Muscle layer of duodenum (tissue), 2 donors: ENCODE results near the gene SLC38A4.

Experiments
- H3K27ac ChIP-seq: one replicate; pipeline ENCODE4 v1.7.0; 2013; ENCODE audit warnings: mild to moderate bottlenecking, low read length
- H3K27me3 ChIP-seq: one replicate; pipeline ENCODE4 v1.7.0; 2013; ENCODE audit warnings: low read depth, mild to moderate bottlenecking, control low read depth, low read length
- H3K36me3 ChIP-seq, 2 donors: one replicate each; pipeline ENCODE4 v1.7.0; 2013; ENCODE audit warnings: low read length in 2 of 2, control low read depth in 1 of 2, mild to moderate bottlenecking in 1 of 2; ENCODE audit not compliant: insufficient read depth in 2 of 2, control insufficient read depth in 1 of 2
- H3K4me1 ChIP-seq, 2 donors: one replicate each; pipeline ENCODE4 v1.7.0; 2013; ENCODE audit warnings: low read length in 2 of 2, mild to moderate bottlenecking in 2 of 2, control low read depth in 1 of 2, moderate library complexity in 1 of 2; ENCODE audit not compliant: insufficient read depth in 2 of 2, control insufficient read depth in 1 of 2
- H3K4me3 ChIP-seq, 2 donors: one replicate each; pipeline ENCODE4 v1.7.0; 2013; ENCODE audit warnings: low read length in 2 of 2, low read depth in 1 of 2, mild to moderate bottlenecking in 1 of 2
- H3K9me3 ChIP-seq, 2 donors: one replicate each; pipeline ENCODE4 v1.7.0; 2013; ENCODE audit warnings: low read length in 2 of 2, control low read depth in 1 of 2, mild to moderate bottlenecking in 1 of 2; ENCODE audit not compliant: control insufficient read depth in 1 of 2
- donor health status: healthy.

Gene SLC38A4

GRCh38 chr12:46792925-46793324 lies 32.9 kb downstream of the SLC38A4 start:
- H3K27me3 ChIP-seq, result no peaks in the 10 kb centered on the region
- no peaks in the 10 kb centered on the region for H3K4me1 ChIP-seq
- no peaks in the 10 kb centered on the region for H3K36me3 ChIP-seq
- no peak overlapping the region for H3K4me3 ChIP-seq
- H3K27ac ChIP-seq, result no peak overlapping the region
- H3K9me3 ChIP-seq, result no peaks in the 10 kb centered on the region

DNA sequence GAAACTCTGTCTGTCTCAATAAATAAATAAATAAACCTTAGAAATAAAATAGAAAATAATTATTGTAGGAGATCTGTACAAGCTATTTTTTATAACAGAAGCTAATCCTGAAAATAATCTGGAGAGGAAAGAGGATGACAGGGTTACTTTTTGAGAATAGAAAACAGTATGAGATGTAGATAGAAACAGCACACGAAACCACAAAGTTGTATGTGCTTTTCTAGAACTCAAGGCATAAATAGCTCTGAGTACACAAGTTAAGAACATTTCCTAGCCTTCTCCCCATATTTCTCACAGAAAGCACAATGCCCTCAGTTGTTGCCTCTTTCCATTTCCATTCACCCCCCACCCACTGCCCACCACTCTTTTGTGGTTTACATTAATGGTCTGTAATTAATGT lies 35.7 kb downstream of the SLC38A4 start:
- Histone ChIP-seq H3K27ac (no peak overlapping the region), H3K4me3 (no peak overlapping the region), H3K27me3 (no peaks in the 10 kb centered on the region), H3K4me1 (no peaks in the 10 kb centered on the region), H3K36me3 (no peaks in the 10 kb centered on the region), H3K9me3 (no peaks in the 10 kb centered on the region)

GRCh38 chr12:46788072-46788887 lies 37.5 kb downstream of the SLC38A4 start:
- no peaks in the 10 kb centered on the region for H3K36me3 ChIP-seq
- no peaks in the 10 kb centered on the region for H3K9me3 ChIP-seq
- H3K4me1 ChIP-seq, result no peaks in the 10 kb centered on the region
- H3K27me3 ChIP-seq, result no peaks in the 10 kb centered on the region
- H3K27ac ChIP-seq, result no peak overlapping the region
- no peak overlapping the region for H3K4me3 ChIP-seq

DNA sequence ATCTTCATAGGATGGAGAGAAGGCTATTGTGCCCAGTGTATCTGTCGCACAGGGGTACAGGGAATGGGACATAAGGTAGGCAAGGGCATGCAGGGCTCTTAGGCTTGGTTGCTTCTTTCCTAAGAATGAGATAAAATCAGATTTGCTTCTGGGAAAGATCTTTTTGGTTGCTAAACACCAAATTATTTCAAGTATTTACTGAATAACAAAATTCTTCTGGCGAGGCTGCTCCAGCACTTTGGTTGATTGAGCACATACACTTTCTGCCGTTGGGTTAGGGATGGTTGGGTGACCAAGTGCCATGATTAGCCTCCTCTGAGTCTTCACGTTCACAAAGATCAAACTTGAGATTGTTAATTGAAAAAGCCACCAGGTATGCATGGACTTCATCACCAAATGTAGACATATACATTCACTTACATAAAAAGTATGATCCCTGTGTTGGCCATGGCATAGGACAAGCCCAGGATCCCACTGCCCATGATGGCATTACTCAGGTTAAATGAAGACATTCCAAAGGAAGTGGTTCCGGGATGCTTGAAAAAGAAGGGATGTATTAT lies 38.2 kb downstream of the SLC38A4 start:
- no peaks in the 10 kb centered on the region for H3K4me1 ChIP-seq
- no peaks in the 10 kb centered on the region for H3K27me3 ChIP-seq
- no peaks in the 10 kb centered on the region for H3K9me3 ChIP-seq
- no peak overlapping the region for H3K27ac ChIP-seq
- no peak overlapping the region for H3K4me3 ChIP-seq
- H3K36me3 ChIP-seq, result no peaks in the 10 kb centered on the region

GRCh38 chr12:46786774-46787173 lies 39.0 kb downstream of the SLC38A4 start:
- Histone ChIP-seq H3K4me3 (no peak overlapping the region), H3K27me3 (no peaks in the 10 kb centered on the region), H3K27ac (no peak overlapping the region), H3K4me1 (no peaks in the 10 kb centered on the region), H3K36me3 (no peaks in the 10 kb centered on the region), H3K9me3 (no peaks in the 10 kb centered on the region)

DNA sequence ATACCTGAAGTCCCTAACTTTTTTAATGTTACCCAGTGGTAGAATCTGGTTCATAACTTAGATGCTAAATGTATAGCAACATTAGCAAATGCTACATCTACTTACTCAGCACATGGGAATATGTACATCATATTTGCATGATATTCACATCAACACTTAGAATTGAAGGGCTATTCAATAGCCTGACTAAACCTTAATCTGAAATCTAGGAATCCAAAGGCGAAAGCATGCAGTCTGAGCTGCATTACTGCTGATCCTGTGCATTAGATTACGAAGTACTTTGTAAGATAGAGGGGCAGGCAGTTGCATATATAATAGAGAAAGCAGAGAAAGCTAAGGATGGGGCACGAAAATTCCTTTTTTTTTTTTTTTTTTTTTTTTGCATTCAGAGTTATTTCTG lies 40.4 kb downstream of the SLC38A4 start:
- no peak overlapping the region for H3K27ac ChIP-seq
- H3K4me1 ChIP-seq, result no peaks in the 10 kb centered on the region
- H3K36me3 ChIP-seq, result no peaks in the 10 kb centered on the region
- H3K9me3 ChIP-seq, result no peaks in the 10 kb centered on the region
- H3K4me3 ChIP-seq, result no peak overlapping the region
- H3K27me3 ChIP-seq, result no peaks in the 10 kb centered on the region

- Histone ChIP-seq H3K4me3 (no peak overlapping the region), H3K36me3 (no peaks in the 10 kb centered on the region), H3K27ac (no peak overlapping the region), H3K27me3 (no peaks in the 10 kb centered on the region), H3K4me1 (no peaks in the 10 kb centered on the region), H3K9me3 (no peaks in the 10 kb centered on the region)
These were observed 41.9 kb downstream of the SLC38A4 start for GRCh38 chr12:46783871-46784270.

DNA sequence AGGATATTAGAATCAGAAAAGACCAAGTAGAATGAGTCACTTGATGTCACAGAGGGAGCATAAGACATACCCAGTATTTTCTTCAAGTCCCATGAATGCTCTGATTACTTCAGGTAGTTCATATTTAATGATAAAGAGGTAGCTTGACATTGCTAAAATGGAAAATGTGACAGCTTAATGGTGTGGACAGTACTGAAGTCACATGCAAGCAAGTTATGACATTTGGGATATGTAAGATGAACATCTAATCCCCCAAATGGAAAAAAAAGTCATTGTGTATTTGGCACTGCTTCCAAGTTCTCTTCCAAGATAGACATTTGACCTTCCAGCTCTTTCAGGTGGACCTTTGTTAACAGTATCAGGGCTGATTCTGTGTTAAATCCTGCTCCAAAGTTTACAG lies 45.9 kb downstream of the SLC38A4 start:
- H3K4me3 ChIP-seq, result no peak overlapping the region
- H3K4me1 ChIP-seq, result no peaks in the 10 kb centered on the region
- H3K27me3 ChIP-seq, result no peaks in the 10 kb centered on the region
- no peak overlapping the region for H3K27ac ChIP-seq
- H3K9me3 ChIP-seq, result no peaks in the 10 kb centered on the region
- no peaks in the 10 kb centered on the region for H3K36me3 ChIP-seq

GRCh38 chr12:46779063-46779462 lies 46.7 kb downstream of the SLC38A4 start:
- Histone ChIP-seq H3K4me1 (no peaks in the 10 kb centered on the region), H3K27ac (no peak overlapping the region), H3K27me3 (no peaks in the 10 kb centered on the region), H3K36me3 (no peaks in the 10 kb centered on the region), H3K4me3 (no peak overlapping the region), H3K9me3 (no peaks in the 10 kb centered on the region)

DNA sequence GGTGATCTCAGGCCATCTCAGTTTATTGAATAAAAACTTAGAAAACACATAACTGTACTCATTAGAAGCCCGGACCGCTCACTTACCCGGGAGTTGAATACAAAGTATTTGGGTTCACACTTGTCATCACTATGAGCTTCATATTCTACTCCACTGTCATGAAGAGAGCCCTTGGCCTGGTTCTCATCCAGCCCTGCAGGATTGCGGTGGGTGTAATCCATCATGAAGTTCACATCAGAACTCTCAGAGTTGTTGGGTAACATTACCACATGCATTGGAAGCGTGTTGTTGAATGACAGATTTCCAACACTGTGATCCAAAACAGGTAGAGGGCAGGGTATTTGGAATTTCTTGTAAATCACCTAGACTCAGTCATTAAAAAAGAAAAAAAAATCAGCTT lies 47.4 kb downstream of the SLC38A4 start:
- no peaks in the 10 kb centered on the region for H3K9me3 ChIP-seq
- H3K27me3 ChIP-seq, result no peaks in the 10 kb centered on the region
- H3K27ac ChIP-seq, result no peak overlapping the region
- H3K4me1 ChIP-seq, result no peaks in the 10 kb centered on the region
- no peaks in the 10 kb centered on the region for H3K36me3 ChIP-seq
- H3K4me3 ChIP-seq, result no peak overlapping the region

GRCh38 chr12:46777587-46777986 lies 48.2 kb downstream of the SLC38A4 start:
- no peak overlapping the region for H3K27ac ChIP-seq
- no peaks in the 10 kb centered on the region for H3K36me3 ChIP-seq
- no peak overlapping the region for H3K4me3 ChIP-seq
- H3K9me3 ChIP-seq, result no peaks in the 10 kb centered on the region
- no peaks in the 10 kb centered on the region for H3K4me1 ChIP-seq
- no peaks in the 10 kb centered on the region for H3K27me3 ChIP-seq

GRCh38 chr12:46775796-46776195 lies 50.0 kb downstream of the SLC38A4 start:
- Histone ChIP-seq H3K36me3 (no peaks in the 10 kb centered on the region), H3K4me1 (peaks cover 0 to 2% of the 10 kb centered on the region in 2 donors), H3K27ac (no peak overlapping the region), H3K4me3 (no peak overlapping the region), H3K27me3 (no peaks in the 10 kb centered on the region), H3K9me3 (no peaks in the 10 kb centered on the region)
